ENCODE data around the gene PTPN6. TPM values are rescaled to one million over a fixed set of nuclear protein-coding genes. Genes with fewer than 3 reads are reported as not detected.

Gene PTPN6
- total RNA-seq, 1 experiment from 2014 or later, result 47.7 TPM

GRCh38 chr12:6946920-6947374, 4.2 kb upstream of the PTPN6 start:
- POLR2A ChIA-PET, result interaction anchor here (1.0 to 7.7 kb wide), 12 partner anchors 9 to 162 kb away, joined by 3 to 269 read pairs (median 13); partner anchors contain the start of genes ATN1, C1RL, SPSB2 and TPI1

GRCh38 chr12:6947615-6948014, 3.5 kb upstream of the PTPN6 start:
- Histone ChIP-seq H3K9me2 (ENCODE audit: insufficient read depth) (no peaks in the 10 kb centered on the region), H4K20me1 (ENCODE audit: insufficient read depth) (no peaks in the 10 kb centered on the region), H3K9me3 (ENCODE audit: control insufficient read depth in 1 of 2, insufficient read depth in 1 of 2, low read depth in 1 of 2, low read length in 2 of 2) (no peaks in the 10 kb centered on the region), H3K9ac (ENCODE audit: low read length) (peak overlapping the region; percentile 88), H3K4me1 (ENCODE audit: control insufficient read depth in 1 of 2, insufficient read depth in 2 of 2, low read length in 2 of 2) (peaks cover 29 to 65% of the 10 kb centered on the region in 2 experiments), H3K36me3 (ENCODE audit: control insufficient read depth in 1 of 2, insufficient read depth in 2 of 2, low read length in 2 of 2) (no peaks in the 10 kb centered on the region), H3K27me3 (ENCODE audit: insufficient read depth, low read length) (no peaks in the 10 kb centered on the region), H3K4me2 (ENCODE audit: low read length) (peak overlapping the region; percentile 92), H3K79me2 (ENCODE audit: insufficient read depth, low read length) (peaks cover 16% of the 10 kb centered on the region), H2AFZ (ENCODE audit: low read depth, low read length, poor library complexity, severe bottlenecking) (no peak overlapping the region), H3K27ac (ENCODE audit: low read depth, low read length) (no peak overlapping the region; the same call in 1 of the 2 replicates), H3K4me3 (replicated peaks in 1 of 2; ENCODE audit: low read depth in 1 of 2, low read length in 2 of 2) (no peak overlapping the region; a peak in 1 of 4 replicates)
- ATAC-seq (no peak), DNase-seq (ENCODE audit: low read depth, low spot score) (no peak)
- ChIA-PET RAD21 (ENCODE audit: low non-redundant PET in 1 of 2, low total read pairs in 2 of 2, uncharacterized antibody in 2 of 2, unreplicated experiment in 2 of 2) (interaction anchor here (0.7 kb wide), 2 partner anchors 14 to 79 kb away, joined by 3 to 4 read pairs; no protein-coding TSS in a partner anchor), CTCF (interaction anchor here (1.0 to 6.1 kb wide), 2 partner anchors 15 to 162 kb away, joined by 3 to 101 read pairs; partner anchors contain the start of gene C1RL), POLR2A (interaction anchor here (0.7 to 7.7 kb wide), 4 partner anchors 14 to 161 kb away, joined by 3 to 269 read pairs (median 48); partner anchors contain the start of genes C1RL and SPSB2)
- no TSS peak for BruUV-seq (replicated peaks)
- intact Hi-C loops (cut with micrococcal nuclease), result loop anchor here (5.0 to 10.0 kb wide), 2 partner anchors 97 to 690 kb away; no protein-coding TSS in a partner anchor
- no peak for TF ChIP-seq CBX3 (IDR thresholded peaks at IDR 0.05; ENCODE audit: low read depth)
- TF ChIP-seq POLR2A (IDR thresholded peaks at IDR 0.05; ENCODE audit: borderline replicate concordance, extremely low read depth, insufficient read depth, insufficient read length), result no peak
- no peak for TF ChIP-seq FOSL1 (IDR thresholded peaks at IDR 0.05; ENCODE audit: low read depth)
- no peak for TF ChIP-seq ZBTB33 (IDR thresholded peaks at IDR 0.05; ENCODE audit: extremely low read depth, insufficient replicate concordance, low read length)
- no peak for TF ChIP-seq SRF (IDR thresholded peaks at IDR 0.05; ENCODE audit: low read depth)
- no peak for TF ChIP-seq EZH2 (IDR thresholded peaks at IDR 0.05)
- TF ChIP-seq RAD21 (IDR thresholded peaks at IDR 0.05; ENCODE audit: low read depth), result no peak
- no peak for TF ChIP-seq SIN3A (IDR thresholded peaks at IDR 0.05; ENCODE audit: low read depth)
- TF ChIP-seq YY1 (IDR thresholded peaks at IDR 0.05; ENCODE audit: extremely low read depth, insufficient replicate concordance, low read depth, low read length), result no peak
- TF ChIP-seq ELF1 (IDR thresholded peaks at IDR 0.05; ENCODE audit: borderline replicate concordance, low read depth), result no peak
- TF ChIP-seq ZFX (IDR thresholded peaks at IDR 0.05), result no peak
- no peak for TF ChIP-seq CTCF (IDR thresholded peaks at IDR 0.05 in 2 of 3, conservative IDR thresholded peaks at IDR 0.05 in 1 of 3; ENCODE audit: borderline replicate concordance in 1 of 3, insufficient read depth in 1 of 3, low read depth in 2 of 3, low read length in 2 of 3)
- TF ChIP-seq POLR2AphosphoS5 (IDR thresholded peaks at IDR 0.05; ENCODE audit: low read depth, low read length), result no peak
- TF ChIP-seq CEBPB (IDR thresholded peaks at IDR 0.05; ENCODE audit: low read depth), result no peak
- TF ChIP-seq JUND (IDR thresholded peaks at IDR 0.05), result no peak

More at GRCh38 chr12:6946920-6947374, 4.2 kb upstream of the PTPN6 start:
- Histone ChIP-seq H3K79me2 (ENCODE audit: insufficient read depth, low read length) (peaks cover 16% of the 10 kb centered on the region), H3K9me3 (ENCODE audit: control insufficient read depth in 1 of 2, insufficient read depth in 1 of 2, low read depth in 1 of 2, low read length in 2 of 2) (no peaks in the 10 kb centered on the region), H4K20me1 (ENCODE audit: insufficient read depth) (no peaks in the 10 kb centered on the region), H3K9me2 (ENCODE audit: insufficient read depth) (no peaks in the 10 kb centered on the region), H3K4me2 (ENCODE audit: low read length) (peak overlapping the region; percentile 92), H3K9ac (ENCODE audit: low read length) (peak overlapping the region; percentile 88), H3K27ac (ENCODE audit: low read depth, low read length) (peak overlapping the region; percentile 99), H2AFZ (ENCODE audit: low read depth, low read length, poor library complexity, severe bottlenecking) (no peak overlapping the region), H3K36me3 (ENCODE audit: control insufficient read depth in 1 of 2, insufficient read depth in 2 of 2, low read length in 2 of 2) (no peaks in the 10 kb centered on the region), H3K27me3 (ENCODE audit: insufficient read depth, low read length) (no peaks in the 10 kb centered on the region), H3K4me1 (ENCODE audit: control insufficient read depth in 1 of 2, insufficient read depth in 2 of 2, low read length in 2 of 2) (peaks cover 29 to 71% of the 10 kb centered on the region in 2 experiments), H3K4me3 (replicated peaks in 1 of 2; ENCODE audit: low read depth in 1 of 2, low read length in 2 of 2) (peak overlapping the region; percentile 71 to 78)
- no peak for DNase-seq (ENCODE audit: low read depth, low spot score)
- ATAC-seq, result no peak
- ChIA-PET RAD21 (ENCODE audit: low non-redundant PET in 1 of 2, low total read pairs in 2 of 2, uncharacterized antibody in 2 of 2, unreplicated experiment in 2 of 2) (interaction anchor here (0.7 to 2.8 kb wide), 5 partner anchors 15 to 78 kb away, joined by 3 to 22 read pairs (median 4); no protein-coding TSS in a partner anchor), CTCF (interaction anchor here (1.3 to 6.1 kb wide), 7 partner anchors 16 to 166 kb away, joined by 3 to 101 read pairs (median 7); partner anchors contain the start of genes C1RL and LPCAT3)
- no TSS peak for BruUV-seq (replicated peaks)
- TF ChIP-seq EZH2phosphoT487 (IDR thresholded peaks at IDR 0.05; ENCODE audit: borderline replicate concordance) (no peak), SIN3A (IDR thresholded peaks at IDR 0.05; ENCODE audit: low read depth) (no peak), ZFX (IDR thresholded peaks at IDR 0.05) (no peak), SP1 (IDR thresholded peaks at IDR 0.05; ENCODE audit: low read depth) (no peak), SRF (IDR thresholded peaks at IDR 0.05; ENCODE audit: low read depth) (no peak), FOSL1 (IDR thresholded peaks at IDR 0.05; ENCODE audit: low read depth) (no peak), RAD21 (IDR thresholded peaks at IDR 0.05; ENCODE audit: low read depth) (no peak)
- intact Hi-C loops (cut with micrococcal nuclease), result loop anchor here (1.0 to 10.0 kb wide), 3 partner anchors 14 to 690 kb away; no protein-coding TSS in a partner anchor

All from HCT116 (cell line).